Astrocyte (in vitro differentiated cells and primary cell): ENCODE results near the gene RPS6KA2. TPM values are rescaled to one million over a fixed set of nuclear protein-coding genes. Genes with fewer than 3 reads are reported as not detected.

Experiments used
- DNase-seq: peaks from one replicate; pipeline ENCODE4 v3.0.0-alpha.2; 2010; ENCODE audit warnings: low read depth
- FAIRE-seq: peaks from 2 replicates; lab custom pipeline; 2011; peaks lifted over from hg19 to GRCh38; lab: Jason Lieb, UNC
- H2AFZ ChIP-seq: 2 replicates; pipeline ENCODE4 v1.6.0; 2012; ENCODE audit warnings: low read depth, low read length, inconsistent platforms
- H3K27ac ChIP-seq: 2 replicates; pipeline ENCODE4 v1.5.1; 2011; ENCODE audit warnings: low read depth, low read length, inconsistent platforms
- H3K27me3 ChIP-seq: 2 replicates; pipeline ENCODE4 v1.6.0; 2011; ENCODE audit warnings: low read length, inconsistent platforms; ENCODE audit not compliant: insufficient read depth
- H3K36me3 ChIP-seq: 2 replicates; pipeline ENCODE4 v1.5.1; 2011; ENCODE audit warnings: low read length, inconsistent platforms; ENCODE audit not compliant: insufficient read depth
- H3K4me1 ChIP-seq: 2 replicates; pipeline ENCODE4 v1.5.1; 2011; ENCODE audit warnings: low read length, inconsistent platforms; ENCODE audit not compliant: insufficient read depth
- H3K4me2 ChIP-seq: 2 replicates; pipeline ENCODE4 v1.6.0; 2012; ENCODE audit warnings: low read length, inconsistent platforms
- H3K4me3 ChIP-seq: 2 replicates; pipeline ENCODE4 v1.5.1; 2011; ENCODE audit warnings: low read depth, mild to moderate bottlenecking, low read length, inconsistent platforms; ENCODE audit not compliant: insufficient read depth
- H3K79me2 ChIP-seq: 2 replicates; pipeline ENCODE4 v1.6.0; 2012; ENCODE audit warnings: mild to moderate bottlenecking, low read length, inconsistent platforms; ENCODE audit not compliant: insufficient read depth
- H3K9ac ChIP-seq: 2 replicates; pipeline ENCODE4 v1.6.0; 2012; ENCODE audit warnings: mild to moderate bottlenecking, low read length, inconsistent platforms
- H3K9me3 ChIP-seq: 2 replicates; pipeline ENCODE4 v1.5.1; 2012; ENCODE audit warnings: low read depth, mild to moderate bottlenecking, low read length, inconsistent platforms; ENCODE audit not compliant: insufficient read depth
- H4K20me1 ChIP-seq: 2 replicates; pipeline ENCODE4 v1.6.0; 2012; ENCODE audit warnings: low read length, inconsistent platforms; ENCODE audit not compliant: insufficient read depth
- H3K27ac Mint-ChIP-seq: one replicate; pipeline ENCODE4 v1.8.0; 2021; ENCODE audit warnings: mild to moderate bottlenecking, mixed read lengths; ENCODE audit not compliant: unreplicated experiment
- H3K27me3 Mint-ChIP-seq: one replicate; pipeline ENCODE4 v1.8.0; 2021; ENCODE audit warnings: low read depth, mixed read lengths; ENCODE audit not compliant: unreplicated experiment
- H3K36me3 Mint-ChIP-seq: one replicate; pipeline ENCODE4 v1.8.0; 2021; ENCODE audit warnings: low read depth, mixed read lengths; ENCODE audit not compliant: unreplicated experiment
- H3K4me1 Mint-ChIP-seq: one replicate; pipeline ENCODE4 v1.8.0; 2021; ENCODE audit warnings: low read depth, mixed read lengths; ENCODE audit not compliant: unreplicated experiment
- H3K4me3 Mint-ChIP-seq: one replicate; pipeline ENCODE4 v1.8.0; 2021; ENCODE audit warnings: mild to moderate bottlenecking, moderate library complexity, mixed read lengths; ENCODE audit not compliant: unreplicated experiment
- H3K9me3 Mint-ChIP-seq: one replicate; pipeline ENCODE4 v1.8.0; 2021; ENCODE audit warnings: mild to moderate bottlenecking, mixed read lengths; ENCODE audit not compliant: unreplicated experiment
- CTCF ChIP-seq: IDR thresholded peaks from 2 replicates; pipeline ENCODE4 v1.5.1; 2011; ENCODE audit warnings: low read depth, mild to moderate bottlenecking, inconsistent platforms, low read length, moderate library complexity; ENCODE audit not compliant: insufficient read depth
- EZH2 ChIP-seq: IDR thresholded peaks from 2 replicates; pipeline ENCODE4 v1.6.1; 2012; ENCODE audit warnings: mild to moderate bottlenecking, low read length, inconsistent platforms; ENCODE audit not compliant: insufficient read depth
- total RNA-seq: library from RNA; stranded (reverse); gene quantifications from 2 replicates; pipeline ENCODE4 v1.2.1, GENCODE V29; 2021

Gene RPS6KA2
- total RNA-seq, 1 donor from 2014 or later = 33.5 TPM

GRCh38 chr6:166494757-166495486, 132.1 kb downstream of the RPS6KA2 start:
- FAIRE-seq = no peak
- no peaks in the 10 kb centered on the region for H3K79me2 ChIP-seq
- H3K36me3 ChIP-seq = peaks cover 3% of the 10 kb centered on the region
- Mint-ChIP-seq H3K27ac (no peak overlapping the region), H3K4me1 (peaks cover 4% of the 10 kb centered on the region), H3K36me3 (peaks cover 29% of the 10 kb centered on the region), H3K9me3 (no peaks in the 10 kb centered on the region), H3K4me3 (no peak overlapping the region), H3K27me3 (no peaks in the 10 kb centered on the region)
- no peak overlapping the region for H2AFZ ChIP-seq
- TF ChIP-seq EZH2 = no peak
- TF ChIP-seq CTCF = no peak
- no peak for DNase-seq
- no peak overlapping the region for H3K4me3 ChIP-seq
- H3K4me2 ChIP-seq = no peak overlapping the region
- peaks cover 10% of the 10 kb centered on the region for H3K4me1 ChIP-seq
- no peaks in the 10 kb centered on the region for H3K9me3 ChIP-seq
- H3K27ac ChIP-seq = no peak overlapping the region
- no peaks in the 10 kb centered on the region for H3K27me3 ChIP-seq
- no peak overlapping the region for H3K9ac ChIP-seq
- H4K20me1 ChIP-seq = no peaks in the 10 kb centered on the region

- Mint-ChIP-seq H3K4me3 (no peak overlapping the region), H3K4me1 (peaks cover 4% of the 10 kb centered on the region), H3K27ac (no peak overlapping the region), H3K36me3 (peaks cover 21% of the 10 kb centered on the region), H3K27me3 (no peaks in the 10 kb centered on the region), H3K9me3 (no peaks in the 10 kb centered on the region)
- Histone ChIP-seq H2AFZ (no peak overlapping the region), H3K36me3 (peaks cover 3% of the 10 kb centered on the region), H3K9me3 (no peaks in the 10 kb centered on the region), H3K4me1 (peaks cover 10% of the 10 kb centered on the region), H3K9ac (no peak overlapping the region), H4K20me1 (no peaks in the 10 kb centered on the region), H3K4me2 (no peak overlapping the region), H3K79me2 (no peaks in the 10 kb centered on the region), H3K4me3 (no peak overlapping the region), H3K27me3 (no peaks in the 10 kb centered on the region), H3K27ac (no peak overlapping the region)
- FAIRE-seq = no peak
- DNase-seq = no peak
- TF ChIP-seq EZH2 (no peak), CTCF (no peak)
Measured at GRCh38 chr6:166494101-166494441, 133.0 kb downstream of the RPS6KA2 start.

GRCh38 chr6:166493427-166494100, 133.5 kb downstream of the RPS6KA2 start:
- H3K79me2 ChIP-seq = no peaks in the 10 kb centered on the region
- no peaks in the 10 kb centered on the region for H3K27me3 ChIP-seq
- FAIRE-seq (no peak), DNase-seq (no peak)
- peaks cover 10% of the 10 kb centered on the region for H3K4me1 ChIP-seq
- TF ChIP-seq CTCF (no peak), EZH2 (no peak)
- H3K4me3 ChIP-seq = no peak overlapping the region
- Mint-ChIP-seq H3K27me3 (no peaks in the 10 kb centered on the region), H3K4me1 (peaks cover 4% of the 10 kb centered on the region), H3K27ac (no peak overlapping the region), H3K4me3 (no peak overlapping the region), H3K36me3 (peaks cover 18% of the 10 kb centered on the region), H3K9me3 (no peaks in the 10 kb centered on the region)
- no peak overlapping the region for H2AFZ ChIP-seq
- no peak overlapping the region for H3K4me2 ChIP-seq
- no peak overlapping the region for H3K27ac ChIP-seq
- H4K20me1 ChIP-seq = no peaks in the 10 kb centered on the region
- peaks cover 3% of the 10 kb centered on the region for H3K36me3 ChIP-seq
- no peak overlapping the region for H3K9ac ChIP-seq
- no peaks in the 10 kb centered on the region for H3K9me3 ChIP-seq
